ENCODE results near the gene TXN.

Gene TXN

DNA sequence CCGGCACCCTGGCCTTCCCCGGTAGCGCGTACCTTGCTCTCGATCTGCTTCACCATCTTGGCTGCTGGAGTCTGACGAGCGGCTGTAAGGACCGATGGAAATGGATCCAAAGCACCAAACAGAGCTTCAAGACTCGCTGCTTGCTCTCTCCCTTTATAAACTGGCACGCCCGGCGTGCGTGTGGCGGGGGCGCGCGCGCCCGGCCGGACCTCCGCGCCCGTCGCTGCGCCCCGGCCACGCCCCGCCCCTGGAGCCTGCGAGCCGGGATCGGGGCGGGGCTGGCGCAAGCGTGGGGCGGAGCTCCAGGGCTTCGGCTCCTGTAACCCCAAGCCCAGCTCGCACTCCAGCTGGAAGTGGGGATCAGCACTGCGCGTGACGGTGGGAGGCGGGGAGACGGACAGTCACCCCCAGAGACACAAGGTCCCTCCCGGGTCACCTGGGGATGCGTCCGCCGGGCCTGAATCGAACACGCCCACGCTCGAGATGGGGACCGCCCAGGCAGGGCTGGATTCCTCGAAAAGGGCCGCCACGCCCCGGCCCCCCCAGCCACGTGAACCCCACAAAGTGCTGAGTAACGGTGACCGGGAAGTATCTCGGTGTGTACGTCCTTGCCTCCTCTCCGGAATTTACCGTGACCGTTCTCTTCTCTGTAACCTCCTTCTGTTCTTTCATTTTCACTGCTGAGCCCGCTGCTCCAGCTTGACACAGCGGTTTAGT lies at the start of gene TXN:
TSS of gene TXN (minus strand) at position 128 of the 717 bp plus-strand sequence. CDS start at position 56, 72 bp downstream.
- peak; percentile 49 to 88 for DNase-seq (ENCODE audit: low read depth in 2 of 2)

DNA sequence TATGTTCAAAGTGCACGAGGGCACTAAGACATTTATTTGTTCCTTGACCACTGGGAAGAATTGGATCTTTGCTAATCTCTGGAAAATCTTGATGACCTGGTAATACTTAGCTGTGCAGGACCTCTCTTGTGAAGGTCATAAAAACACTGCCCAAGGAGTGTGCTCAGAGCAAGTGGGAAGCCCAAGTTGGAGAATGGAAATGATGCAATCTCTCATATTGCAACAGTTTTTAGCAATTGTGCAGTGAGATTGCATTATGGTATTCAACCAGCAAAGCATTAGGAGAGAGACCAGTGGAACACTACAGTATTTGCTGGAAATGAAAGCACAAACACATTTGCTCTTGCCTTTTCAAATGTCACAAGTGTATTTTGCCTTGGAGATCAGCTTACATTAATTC lies 46.8 kb upstream of the TXN start:
- DNase-seq (ENCODE audit: low read depth in 2 of 2) = no peak

DNA sequence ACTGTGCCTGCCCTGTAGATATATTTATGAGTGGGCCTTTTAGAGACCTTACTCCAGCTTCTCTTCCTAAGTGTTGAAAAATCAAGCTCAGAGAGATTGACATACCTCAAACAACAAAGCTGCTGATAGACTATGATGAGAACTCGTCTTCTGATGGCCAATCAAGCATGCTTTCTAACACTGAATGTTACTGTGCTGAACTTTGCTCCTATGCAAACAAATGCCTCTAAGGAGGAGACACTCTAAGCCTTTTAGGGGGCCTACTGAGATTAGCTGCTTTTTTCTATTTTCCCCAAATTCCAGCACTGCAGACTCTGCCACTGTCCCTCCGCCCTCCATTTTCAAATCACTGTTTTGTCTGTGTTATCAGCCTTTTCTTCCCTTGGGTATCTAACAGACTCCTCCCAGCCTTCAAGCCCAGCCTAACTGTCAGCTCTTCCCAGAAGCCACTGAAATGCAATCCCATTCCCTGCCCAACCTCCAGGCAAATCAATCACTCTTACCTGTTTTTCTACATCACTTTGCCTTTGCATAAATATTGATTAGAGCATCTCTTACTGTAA lies 41.8 kb upstream of the TXN start:
- DNase-seq (ENCODE audit: low read depth in 2 of 2) = no peak

DNA sequence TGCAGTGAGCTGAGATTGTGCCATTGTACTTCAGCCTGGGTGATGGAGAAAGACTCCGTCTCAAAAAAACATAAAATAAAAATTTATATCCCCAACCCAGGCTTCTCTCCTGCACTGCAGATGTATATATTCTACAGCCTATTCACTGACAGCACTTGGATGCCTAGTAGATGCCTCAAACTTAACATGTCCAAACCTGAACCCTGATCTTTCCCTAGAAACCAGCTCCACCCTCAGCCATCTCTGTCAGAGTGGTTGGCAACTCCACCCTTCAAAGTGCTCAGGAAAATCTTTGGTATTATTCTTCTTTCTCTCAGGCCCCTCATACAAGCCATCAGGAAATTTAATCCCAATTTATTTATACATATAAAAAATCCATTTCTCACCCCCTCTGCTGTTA lies 36.9 kb upstream of the TXN start:
- DNase-seq (ENCODE audit: low read depth in 2 of 2) = no peak

DNA sequence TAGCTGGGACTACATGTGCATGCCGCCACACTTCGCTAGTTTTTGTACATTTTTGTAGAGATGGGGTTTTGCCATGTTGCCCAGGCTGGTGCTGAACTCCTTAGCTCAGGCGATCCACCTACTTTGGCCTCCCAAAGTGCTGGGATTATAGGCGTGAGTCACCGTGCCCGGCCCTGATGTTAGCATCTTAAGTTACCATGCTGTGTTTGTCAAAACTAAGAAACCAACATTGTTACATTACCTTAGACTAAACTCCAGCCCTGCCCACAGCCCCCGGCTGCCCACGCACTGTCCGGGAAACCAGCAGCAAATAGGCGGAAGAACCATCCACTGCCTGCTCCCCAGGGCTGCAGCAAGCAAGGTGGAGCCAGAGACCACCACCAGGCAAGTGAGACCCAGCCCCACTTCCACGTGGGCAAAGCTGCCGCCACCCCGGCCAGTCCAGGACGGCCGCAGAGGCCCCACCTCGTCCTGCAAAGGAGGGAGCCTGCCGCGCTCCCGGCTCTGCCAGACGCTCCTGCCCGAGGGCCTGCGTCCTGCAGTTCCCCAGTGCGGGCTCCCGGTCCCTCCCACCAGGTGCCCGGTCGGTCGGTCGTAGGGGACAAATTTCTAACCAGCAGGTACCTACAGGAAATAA lies 35.7 kb upstream of the TXN start:
- no peak for DNase-seq (ENCODE audit: low read depth in 2 of 2)

- no peak for DNase-seq (ENCODE audit: low read depth in 2 of 2)
Observed at GRCh38 chr9:110290001-110290400, 33.7 kb upstream of the TXN start.

DNA sequence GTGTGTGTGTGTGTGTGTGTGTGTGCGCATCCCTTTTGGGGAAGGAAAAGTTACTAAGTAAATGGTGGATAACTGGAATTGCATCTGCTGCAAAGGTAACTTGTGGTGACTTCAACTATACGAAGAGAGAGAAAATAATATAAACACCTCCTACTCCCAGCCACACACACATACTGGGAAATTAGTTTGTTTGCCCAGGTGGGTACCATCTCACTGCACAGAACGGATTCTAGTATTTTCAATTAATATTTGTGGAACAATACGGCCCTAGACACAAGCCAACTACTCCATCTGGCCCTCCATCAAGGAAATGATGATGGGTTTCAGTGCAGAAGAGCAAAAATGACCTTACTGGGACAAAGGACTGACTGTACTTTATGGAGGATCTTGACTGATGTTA lies 32.2 kb upstream of the TXN start:
- no peak for DNase-seq (ENCODE audit: low read depth in 2 of 2)

DNA sequence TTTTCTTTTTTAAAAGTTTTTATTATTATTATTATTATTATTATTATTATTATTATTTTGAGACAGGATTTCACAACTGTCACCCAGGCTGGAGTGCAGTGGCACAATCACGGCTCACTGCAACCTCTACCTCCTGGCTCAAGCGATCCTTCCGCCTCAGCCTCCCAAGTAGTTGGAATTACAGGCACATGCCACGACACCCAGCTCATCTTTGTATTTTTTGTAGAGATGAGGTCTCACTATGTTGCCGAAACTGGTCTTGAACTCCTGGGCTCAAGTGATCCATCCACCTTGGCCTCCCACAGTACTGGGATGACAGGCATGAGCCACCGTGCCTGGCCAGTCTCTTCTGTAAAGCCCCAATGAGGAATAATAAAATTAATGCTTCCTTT lies 31.0 kb upstream of the TXN start:
- no peak for DNase-seq (ENCODE audit: low read depth in 2 of 2)

- DNase-seq (ENCODE audit: low read depth in 2 of 2) = no peak
Observed at GRCh38 chr9:110284211-110284844, 28.0 kb upstream of the TXN start.

DNA sequence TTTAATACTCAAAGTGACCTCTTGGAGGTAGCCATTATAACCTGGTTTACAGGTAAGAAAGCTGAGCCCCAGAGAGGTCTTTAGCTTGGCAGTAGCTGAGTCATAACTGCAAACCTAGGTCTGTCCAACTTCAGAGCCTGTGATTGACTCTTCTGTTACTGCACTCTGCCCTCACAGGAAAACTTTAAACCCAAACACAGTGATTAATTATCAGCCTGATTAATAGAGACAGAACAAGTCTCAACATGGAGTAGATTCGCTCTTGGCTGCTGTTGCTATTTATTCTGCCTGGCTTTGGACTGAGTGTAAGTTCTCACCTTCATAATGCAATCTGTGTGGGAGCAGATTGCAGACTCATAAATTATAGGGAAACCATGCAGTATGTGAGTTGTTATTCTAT lies 27.4 kb upstream of the TXN start:
- no peak for DNase-seq (ENCODE audit: low read depth in 2 of 2)

- no peak for DNase-seq (ENCODE audit: low read depth in 2 of 2)
Observed at GRCh38 chr9:110282739-110283081, 26.4 kb upstream of the TXN start.

- DNase-seq (ENCODE audit: low read depth in 2 of 2) = no peak
Observed at GRCh38 chr9:110282018-110282738, 25.9 kb upstream of the TXN start.

DNA sequence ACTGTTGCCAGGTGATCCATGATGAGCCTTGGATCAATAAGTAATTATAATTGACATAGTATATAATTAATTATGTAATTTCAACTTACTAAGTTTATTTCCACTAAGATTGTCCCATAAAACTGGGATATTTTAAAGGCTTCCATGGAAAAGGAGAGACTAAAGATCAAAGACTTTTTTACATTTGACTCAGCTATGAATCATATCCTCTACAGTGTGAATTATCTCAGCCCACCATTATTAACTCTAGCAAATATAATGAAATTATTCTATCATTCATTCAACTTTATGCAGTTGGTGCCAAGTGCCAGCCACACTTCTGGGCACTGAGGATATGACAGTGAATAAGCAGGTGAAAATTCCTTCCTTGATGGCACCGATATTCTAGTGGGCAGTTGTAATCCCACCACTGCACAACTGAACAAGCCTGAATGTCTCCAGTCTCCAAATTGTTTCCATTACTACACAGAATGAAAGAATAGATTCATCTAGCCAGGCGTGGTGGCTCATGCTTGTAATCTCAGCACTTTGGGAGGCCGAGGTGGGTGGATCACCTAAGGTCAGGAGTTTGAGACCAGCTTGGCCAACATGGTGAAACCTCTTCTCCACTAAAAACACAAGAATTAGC lies 21.9 kb upstream of the TXN start:
- DNase-seq (ENCODE audit: low read depth in 2 of 2) = no peak

- no peak for DNase-seq (ENCODE audit: low read depth in 2 of 2)
Observed at GRCh38 chr9:110276781-110277180, 20.5 kb upstream of the TXN start.

- DNase-seq (ENCODE audit: low read depth in 2 of 2) = no peak
Observed at GRCh38 chr9:110270211-110270995, 14.1 kb upstream of the TXN start.

DNA sequence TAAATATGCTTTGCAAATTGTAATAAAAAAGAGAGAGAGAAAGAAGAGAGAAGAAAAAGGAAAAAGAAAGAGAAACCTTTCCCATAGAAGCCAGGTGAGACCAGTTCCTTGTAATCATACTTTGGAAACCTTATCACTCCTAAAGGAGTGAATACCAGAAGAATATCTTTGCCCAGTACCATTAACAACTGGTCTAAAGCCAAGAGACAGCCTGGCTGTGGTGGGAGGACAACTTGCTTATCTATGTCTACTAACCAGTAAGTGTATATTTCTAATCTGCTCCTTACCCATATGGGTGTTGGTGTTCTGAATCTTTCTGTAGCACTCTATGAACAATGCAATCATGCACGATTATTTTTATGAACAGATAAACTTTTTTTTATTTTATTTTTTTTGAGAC lies 10.5 kb upstream of the TXN start:
- DNase-seq (ENCODE audit: low read depth in 2 of 2) = no peak

GRCh38 chr9:110261632-110262031 lies 5.3 kb upstream of the TXN start:
- no peak for DNase-seq (ENCODE audit: low read depth in 2 of 2)

DNA sequence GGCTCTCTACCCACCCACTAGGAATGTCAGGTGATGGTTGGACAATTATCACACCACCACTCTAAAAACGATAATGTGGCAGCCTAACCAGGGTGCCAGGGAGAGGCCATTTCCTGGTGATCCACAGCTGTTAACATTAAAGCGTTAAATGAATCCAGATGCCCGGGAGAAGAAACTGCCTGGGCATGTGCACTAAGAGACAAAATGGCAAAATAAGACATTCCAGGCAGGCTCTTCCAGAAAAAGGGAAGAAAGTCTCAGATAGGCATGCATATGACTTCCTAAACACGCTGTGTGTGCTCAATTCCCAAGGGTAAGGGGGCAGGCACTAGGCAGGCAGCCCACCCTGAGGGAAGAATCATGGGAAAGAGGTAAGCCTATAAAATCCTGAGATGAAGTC lies 4.6 kb upstream of the TXN start:
- no peak for DNase-seq (ENCODE audit: low read depth in 2 of 2)

- DNase-seq (ENCODE audit: low read depth in 2 of 2) = no peak
Observed at GRCh38 chr9:110259566-110259965, 3.3 kb upstream of the TXN start.

- no peak for DNase-seq (ENCODE audit: low read depth in 2 of 2)
Observed at GRCh38 chr9:110258690-110259091, 2.4 kb upstream of the TXN start.

- DNase-seq (ENCODE audit: low read depth in 2 of 2) = no peak
Observed at GRCh38 chr9:110257956-110258355, 1.6 kb upstream of the TXN start.
